ENCODE measurements around the gene TRABD2A.
"Not testable (repeated sequence)": the region's sequence is repeated elsewhere in the genome, so short reads cannot be mapped to it uniquely, and the experiment has no call there.

TRABD2A gene

DNA sequence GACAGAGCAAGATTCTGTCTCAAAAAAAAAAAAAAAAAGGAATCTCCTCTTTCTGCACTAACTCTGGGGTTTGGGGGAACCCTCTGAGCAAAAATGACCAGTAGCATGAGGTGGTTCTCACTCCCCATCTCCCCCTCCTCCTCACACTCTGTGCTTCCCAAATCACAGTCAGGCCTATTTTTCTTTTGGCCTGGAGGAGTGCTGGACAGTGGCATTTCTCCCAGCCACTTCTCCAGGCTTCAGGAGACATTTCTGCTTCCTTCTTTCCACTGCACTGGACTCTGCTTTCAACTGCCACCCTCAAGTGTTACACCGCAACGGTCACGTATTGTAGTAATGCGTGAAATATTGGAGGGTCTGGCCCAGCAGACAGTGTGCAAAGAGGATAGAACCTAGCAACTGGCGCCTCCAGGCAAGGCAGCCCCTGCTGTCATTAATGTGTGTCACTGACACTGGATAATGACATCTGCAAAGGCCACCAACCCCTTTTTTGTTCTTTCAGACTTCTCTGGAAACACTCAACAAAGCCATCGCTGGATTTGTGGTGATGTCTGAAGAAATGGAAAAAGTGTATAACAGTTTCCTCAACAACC lies 68.9 kb downstream of the TRABD2A start:
- no peak for DNase-seq

DNA sequence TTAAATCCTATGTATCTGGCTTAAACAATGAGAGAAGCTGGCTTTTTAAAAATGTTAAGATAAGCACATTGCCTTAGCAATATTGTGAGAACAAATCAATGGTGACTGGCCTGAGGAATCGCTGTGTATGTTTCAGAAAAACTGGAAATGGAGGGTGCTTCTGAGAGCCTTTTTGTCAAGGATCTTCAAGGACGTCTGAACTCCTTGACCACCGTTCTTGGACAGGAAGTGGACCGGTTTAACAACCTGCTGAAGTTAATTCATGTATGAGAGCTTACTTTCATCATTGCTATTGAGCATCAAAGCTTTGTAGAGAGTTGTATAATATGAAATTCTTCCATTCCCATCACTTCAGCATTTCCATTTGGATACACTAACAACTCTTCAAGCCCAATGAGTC lies 72.6 kb downstream of the TRABD2A start:
- no peak for DNase-seq

DNA sequence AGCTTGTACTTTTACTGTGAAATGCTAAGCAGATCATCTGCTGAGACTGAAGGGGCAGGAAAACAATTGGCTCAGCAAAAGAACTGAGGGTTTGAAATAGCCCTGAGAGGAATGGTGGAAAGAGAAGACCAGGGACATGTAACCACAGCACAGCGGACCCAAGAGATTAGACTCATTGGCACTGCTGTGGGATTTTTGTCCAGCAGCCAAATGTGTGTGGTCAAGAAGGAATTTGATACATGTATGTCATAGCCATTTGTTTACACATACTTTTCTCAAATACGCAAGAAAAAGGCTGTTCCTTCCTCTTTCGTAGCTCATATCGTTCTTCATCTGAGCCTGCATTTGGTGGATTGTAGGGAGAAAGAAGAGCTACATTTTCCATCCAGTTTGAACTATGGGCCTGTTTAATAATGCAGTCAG lies 73.8 kb downstream of the TRABD2A start:
- DNase-seq = no peak

GRCh38 chr2:84805250-84805958 lies 75.5 kb downstream of the TRABD2A start:
- no peak for DNase-seq

- no peak for DNase-seq
Measured at GRCh38 chr2:84801811-84802210, 79.1 kb downstream of the TRABD2A start.

- no peak for DNase-seq
Measured at GRCh38 chr2:84800194-84800805, 80.6 kb downstream of the TRABD2A start.

DNA sequence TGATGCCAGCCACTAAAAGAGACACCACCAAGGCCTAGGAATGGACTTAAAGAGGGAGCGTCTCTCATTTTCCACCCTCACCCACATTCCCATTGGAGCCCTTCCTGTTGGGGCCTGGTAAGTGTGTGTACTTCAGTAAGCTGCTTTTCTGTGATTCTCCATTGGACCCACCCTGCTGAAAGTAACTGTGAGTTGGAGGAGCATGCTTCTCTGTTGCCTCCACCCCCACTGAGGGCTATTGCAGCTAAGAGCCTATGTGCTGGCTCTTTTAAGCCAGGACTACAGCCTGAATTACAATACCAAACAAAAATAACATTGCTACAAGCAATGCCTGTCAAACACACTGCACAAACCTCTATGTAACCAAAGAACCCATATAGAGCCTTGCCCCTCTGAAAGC lies 81.1 kb downstream of the TRABD2A start:
- DNase-seq = no peak

- no peak for DNase-seq
Measured at GRCh38 chr2:84797271-84797670, 83.6 kb downstream of the TRABD2A start.

DNA sequence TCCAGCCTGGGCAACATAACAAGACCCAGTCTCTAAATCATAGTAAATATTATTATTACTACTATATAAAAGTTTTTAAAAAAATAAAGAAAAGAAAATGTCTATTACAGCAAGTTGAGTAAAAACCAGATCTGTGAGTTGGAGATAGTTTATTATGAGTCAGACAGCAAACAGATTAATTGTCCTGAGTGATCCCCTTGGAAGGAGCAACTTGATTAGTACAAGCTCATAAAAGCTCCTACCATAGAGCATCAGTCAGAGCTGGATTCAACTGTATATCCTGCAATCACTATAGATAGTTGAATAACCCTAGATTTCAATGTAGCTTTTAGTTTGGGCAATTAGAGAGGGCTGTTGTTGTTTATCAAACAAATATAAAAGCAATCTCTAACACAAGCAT lies 84.1 kb downstream of the TRABD2A start:
- no peak for DNase-seq

DNA sequence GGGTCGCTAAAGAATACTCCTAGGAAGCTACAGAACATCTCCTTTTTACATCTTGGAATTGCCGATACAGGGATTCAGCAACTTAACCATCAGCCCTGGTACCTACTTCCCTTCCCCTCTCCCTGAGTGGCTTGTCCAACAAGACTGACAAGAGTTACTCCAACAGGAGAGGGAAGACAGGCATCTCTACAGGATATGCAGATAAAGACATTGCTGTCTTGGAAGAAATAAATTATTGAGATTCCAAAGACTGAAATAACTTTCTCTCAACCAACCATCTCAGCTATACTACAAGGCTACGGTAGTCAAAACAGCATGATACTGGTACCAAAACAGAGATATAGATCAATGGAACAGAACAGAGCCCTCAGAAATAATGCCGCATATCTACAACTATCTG lies 87.2 kb downstream of the TRABD2A start:
- DNase-seq = no peak

DNA sequence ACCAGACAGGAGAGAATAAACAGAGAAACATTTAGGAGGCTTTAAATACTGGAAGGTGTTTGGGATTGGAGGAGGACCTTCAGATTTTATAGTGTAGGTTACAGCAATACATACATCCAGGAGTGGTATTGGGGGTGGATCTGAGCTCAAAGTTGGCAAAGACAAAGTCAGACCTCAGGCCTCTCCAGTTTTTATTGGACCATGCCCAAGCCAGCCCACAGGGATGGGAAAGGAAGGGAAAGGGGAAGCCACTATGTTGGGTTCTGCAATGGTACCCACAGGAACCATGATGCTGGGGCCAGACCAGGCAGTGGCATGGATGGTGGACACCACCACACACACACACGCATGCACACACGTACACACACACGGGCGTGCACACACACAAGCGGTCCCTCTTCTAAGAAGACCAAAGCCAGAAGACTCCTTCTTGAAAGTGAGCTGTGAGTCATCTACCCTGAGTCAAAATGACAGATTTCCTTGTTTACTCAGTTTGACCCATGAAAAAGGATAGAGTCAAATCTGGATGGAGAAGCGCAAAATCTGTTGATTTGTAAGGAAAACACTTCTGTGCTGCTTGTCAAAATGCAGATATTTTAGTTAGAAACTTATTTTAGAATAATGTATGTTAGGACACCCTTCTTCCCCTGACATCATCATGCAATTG lies 87.9 kb downstream of the TRABD2A start:
- DNase-seq = no peak

DNA sequence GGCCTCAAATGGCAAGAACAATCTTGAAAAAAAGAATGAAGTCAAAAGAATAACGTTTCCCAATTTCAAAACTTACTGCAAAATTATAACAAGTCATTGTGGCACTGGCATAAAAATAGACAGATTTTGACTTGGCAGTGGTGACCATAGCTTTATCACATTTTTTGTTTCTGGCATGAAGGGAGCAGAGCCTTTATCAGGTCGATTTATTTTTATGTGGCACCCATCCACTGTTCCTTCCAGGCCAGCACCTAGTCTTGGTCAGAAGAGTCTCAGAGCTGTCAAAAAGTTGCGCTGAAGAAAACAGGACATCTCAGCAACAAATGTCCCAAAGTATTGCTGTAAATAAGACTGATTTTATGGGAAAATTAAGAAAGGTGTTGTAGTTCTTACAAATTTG lies 92.4 kb downstream of the TRABD2A start:
- DNase-seq = no peak

- DNase-seq = no peak
Measured at GRCh38 chr2:84788027-84788426, 92.9 kb downstream of the TRABD2A start.

- DNase-seq = no peak
Measured at GRCh38 chr2:84786601-84787000, 94.3 kb downstream of the TRABD2A start.

DNA sequence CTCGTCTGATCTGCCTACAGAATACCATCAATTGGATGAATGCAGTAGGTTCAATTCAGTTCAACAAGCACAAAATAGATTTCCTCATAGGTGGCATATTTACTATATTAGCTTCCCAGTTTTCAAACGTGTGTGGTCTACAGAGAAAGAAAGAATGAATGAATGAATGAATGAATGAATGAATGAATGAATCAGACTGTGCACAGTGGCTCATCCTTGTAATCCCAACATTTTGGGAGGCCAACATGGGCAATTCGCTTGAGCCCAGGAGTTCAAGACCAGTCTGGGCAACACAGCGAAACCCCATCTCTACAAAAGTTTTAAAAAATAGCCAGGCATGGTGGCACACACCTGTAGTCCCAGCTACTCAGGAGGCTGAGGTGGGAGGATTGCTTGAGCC lies 94.9 kb downstream of the TRABD2A start:
- no peak for DNase-seq

DNA sequence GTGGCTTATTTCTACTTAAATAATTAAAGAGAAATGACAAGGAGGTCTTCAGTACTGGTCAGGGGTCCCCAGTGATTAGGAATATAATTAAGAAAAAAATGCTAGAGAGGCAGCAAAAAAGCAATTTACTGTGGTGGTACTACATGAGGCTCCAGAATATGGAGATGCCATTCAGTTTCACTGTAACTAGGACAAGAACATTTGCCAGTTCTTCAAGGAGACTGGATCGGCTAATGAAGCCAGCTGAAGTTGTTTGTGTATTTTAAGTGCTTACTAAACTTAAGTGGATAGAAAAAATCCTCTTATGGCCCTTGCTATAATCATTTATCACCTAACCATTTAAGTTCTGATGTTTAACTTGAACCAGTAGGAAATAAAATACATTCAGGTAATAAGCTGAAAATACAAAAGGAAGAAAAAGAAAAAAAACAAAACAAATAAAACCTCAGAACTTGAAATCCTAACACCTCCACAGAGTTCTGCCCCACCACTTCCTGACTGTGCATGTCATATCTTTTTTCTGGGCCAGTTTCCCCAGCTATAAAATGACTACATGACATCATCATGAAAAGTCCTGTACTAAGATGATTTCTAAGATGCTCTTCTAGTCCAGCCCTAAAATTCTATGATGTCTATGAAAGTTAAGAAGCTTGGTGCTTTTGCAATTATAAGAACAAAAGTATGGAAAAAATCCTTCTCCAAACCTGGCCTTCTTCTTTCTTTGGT lies 98.0 kb downstream of the TRABD2A start:
- DNase-seq = peak; percentile 13 to 32

- DNase-seq = peak; percentile 55 to 60
Measured at GRCh38 chr2:84781942-84782716, 98.8 kb downstream of the TRABD2A start.

- DNase-seq = no peak
Measured at GRCh38 chr2:84779781-84780180, 101.1 kb downstream of the TRABD2A start.

DNA sequence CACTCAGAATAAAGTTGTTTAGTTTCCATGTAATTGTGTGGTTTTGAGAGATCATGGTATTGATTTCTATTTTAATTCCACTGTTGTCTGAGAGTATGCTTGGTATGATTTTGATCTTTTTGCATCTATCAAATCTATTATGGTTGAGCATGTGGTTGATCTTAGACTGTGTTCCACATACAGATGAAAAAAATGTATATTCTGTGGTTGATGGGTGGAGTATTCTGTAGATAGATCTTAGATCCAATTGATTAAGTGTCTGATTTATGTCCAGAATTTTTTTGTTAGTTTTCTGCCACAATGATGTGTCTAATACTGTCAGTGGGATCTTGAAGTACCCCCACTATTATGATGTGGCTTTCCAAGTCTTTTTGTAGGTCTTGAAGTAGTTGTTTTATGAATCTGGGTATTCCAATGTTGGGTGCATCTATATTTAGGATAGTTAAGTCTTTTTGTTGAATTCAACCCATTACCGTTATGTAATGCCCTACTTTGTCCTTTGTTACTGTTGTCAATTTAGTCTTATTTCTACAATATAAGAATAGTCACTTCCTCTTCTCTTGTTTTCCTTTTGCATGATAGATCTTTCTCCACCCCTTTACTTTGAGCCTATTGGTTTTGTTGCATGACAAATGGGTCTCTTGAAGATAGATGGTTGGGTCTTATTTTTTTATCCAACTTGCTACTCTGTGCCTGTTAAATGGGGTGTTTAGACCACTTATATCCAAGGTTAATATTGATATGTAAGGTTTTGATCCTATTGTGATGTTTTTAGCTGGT lies 101.8 kb downstream of the TRABD2A start:
- no peak for DNase-seq

GRCh38 chr2:84776011-84776410 lies 104.9 kb downstream of the TRABD2A start:
- DNase-seq = no peak

- not testable (repeated sequence) for DNase-seq
Measured at GRCh38 chr2:84773562-84773961, 107.3 kb downstream of the TRABD2A start.
